PC-9 (cell line): ENCODE results near the gene SCRN2. TPM values are rescaled to one million over a fixed set of nuclear protein-coding genes. Genes with fewer than 3 reads are reported as not detected.
A peak's percentile ranks its signal among the peaks of the same experiment; 100 is the strongest.

Experiments used
- BruUV-seq: library from RNA; stranded (reverse); fragments of 400-500 nt; replicated peaks from 2 replicates; lab custom pipeline; 2021; lab: Mats Ljungman, UMichigan
- CTCF ChIA-PET: fragments of 300-600 bp; sonication (Branson Sonifier 250); formaldehyde crosslinking; loops from one replicate; lab custom pipeline; 2022; ENCODE audit warnings: antibody characterized with exemption; lab: Charles Lee
- POLR2A ChIA-PET: fragments of 300-600 bp; sonication (Branson Sonifier 250); formaldehyde crosslinking; loops from one replicate; lab custom pipeline; 2022; ENCODE audit warnings: antibody characterized with exemption; ENCODE audit not compliant: unreplicated experiment; lab: Charles Lee
- DNase-seq, 2 experiments: peaks; one replicate each; pipeline versions ENCODE4 v3.0.0 to v3.0.0-alpha.2; 2015 to 2022; ENCODE audit warnings: mixed read lengths in 1 of 2
- H2AFZ ChIP-seq: fragments of 200-600 bp; sonication (generic); 2 replicates; pipeline ENCODE4 v1.8.1; 2017; ENCODE audit warnings: antibody characterized with exemption
- H3F3A ChIP-seq: fragments of 200-600 bp; sonication (generic); 2 replicates; pipeline ENCODE4 v1.8.1; 2017; ENCODE audit warnings: antibody characterized with exemption, mild to moderate bottlenecking, low read depth; ENCODE audit not compliant: insufficient read depth
- H3K27ac ChIP-seq: fragments of 200-600 bp; sonication (generic); 2 replicates; pipeline ENCODE4 v1.6.1; 2016; ENCODE audit warnings: mixed run types
- H3K27me3 ChIP-seq: fragments of 200-600 bp; sonication (generic); 2 replicates; pipeline ENCODE4 v1.6.1; 2016; ENCODE audit warnings: low read depth, mixed run types; ENCODE audit not compliant: insufficient read depth
- H3K36me3 ChIP-seq: fragments of 200-600 bp; sonication (generic); 2 replicates; pipeline ENCODE4 v1.6.1; 2016; ENCODE audit warnings: low read depth, mixed run types
- H3K4me1 ChIP-seq: fragments of 200-600 bp; sonication (generic); replicated peaks from 2 replicates; pipeline ENCODE4 v1.6.1; 2016; ENCODE audit warnings: mixed run types; ENCODE audit not compliant: insufficient read depth
- H3K4me2 ChIP-seq: fragments of 200-600 bp; sonication (generic); 2 replicates; pipeline ENCODE4 v1.6.1; 2017; ENCODE audit warnings: mixed run types
- H3K4me3 ChIP-seq: fragments of 200-600 bp; sonication (generic); 2 replicates; pipeline ENCODE4 v1.6.1; 2016; ENCODE audit warnings: mixed run types
- H3K79me2 ChIP-seq: fragments of 200-600 bp; sonication (generic); 2 replicates; pipeline ENCODE4 v1.6.1; 2017; ENCODE audit warnings: low read depth, mixed run types
- H3K9me2 ChIP-seq: fragments of 200-600 bp; sonication (generic); 2 replicates; pipeline ENCODE4 v1.8.1; 2017; ENCODE audit warnings: mild to moderate bottlenecking; ENCODE audit not compliant: insufficient read depth
- H3K9me3 ChIP-seq: fragments of 200-600 bp; sonication (generic); 2 replicates; pipeline ENCODE4 v1.8.1; 2016; ENCODE audit warnings: low read depth; ENCODE audit not compliant: insufficient read depth
- H4K20me1 ChIP-seq: fragments of 200-600 bp; sonication (generic); 2 replicates; pipeline ENCODE4 v1.8.1; 2017; ENCODE audit not compliant: insufficient read depth
- EZH2 ChIP-seq: fragments of 200-600 bp; sonication (generic); IDR thresholded peaks from 2 replicates; pipeline ENCODE4 v1.8.0; 2017; ENCODE audit warnings: antibody characterized with exemption, low read depth
- intact Hi-C: fragments of 100-400 bp; cut with micrococcal nuclease; formaldehyde crosslinking; loops from one replicate; pipeline ENCODE4 v1.10.0; 2022; ENCODE audit not compliant: unreplicated experiment
- total RNA-seq: library from RNA; stranded (reverse); gene quantifications from 2 replicates; pipeline ENCODE4 v1.2.3, GENCODE V29; 2021
- TF ChIP-seq, protein P1 (sequence below): fragments of 200-600 bp; sonication (generic); conservative IDR thresholded peaks from 2 replicates; pipeline ENCODE4 v1.6.1; 2017; ENCODE audit warnings: mixed run types, antibody characterized with exemption, mild to moderate bottlenecking, moderate library complexity

SCRN2 gene
- total RNA-seq, 1 experiment from 2014 or later: 31.7 TPM

DNA sequence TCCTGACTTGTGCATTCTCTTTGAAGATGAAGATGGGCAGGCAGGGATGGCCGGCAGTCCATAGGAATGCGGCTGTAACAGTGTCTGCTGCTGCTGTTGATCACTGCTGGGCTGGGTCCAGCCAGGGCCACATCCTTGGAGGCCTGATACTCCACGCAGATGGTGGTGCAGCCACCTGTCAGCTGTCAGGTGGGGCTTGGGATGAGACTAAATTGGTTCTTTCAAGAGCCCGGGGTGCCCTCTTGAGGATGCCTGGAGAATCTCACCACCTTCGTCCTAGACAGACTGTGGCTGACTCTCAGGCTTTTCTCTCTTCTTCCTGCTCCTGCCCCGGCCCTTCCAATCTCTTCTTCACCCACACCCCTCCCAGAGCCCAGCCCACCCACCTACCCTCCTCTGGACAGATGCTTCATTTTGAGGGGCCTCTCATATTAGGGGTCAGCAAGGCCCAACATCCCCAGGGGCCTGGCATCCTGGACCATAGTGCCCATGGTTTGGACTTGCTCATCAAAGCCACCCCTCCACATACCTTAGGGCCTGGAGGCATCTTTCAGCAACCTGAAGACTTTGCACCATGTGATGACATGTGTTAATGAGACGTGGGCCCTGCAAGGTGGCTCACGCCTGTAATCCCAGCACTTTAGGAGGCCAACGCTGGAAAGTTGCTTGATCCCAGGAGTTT lies 38.6 kb downstream of the SCRN2 start:
- 0 out of 2 replicates have a peak, but pooled peaks cover 2% of the 10 kb centered on the region for H3K27me3 ChIP-seq
- H3K9me2 ChIP-seq: no peaks in the 10 kb centered on the region
- no peak for TF ChIP-seq EZH2
- TF ChIP-seq, protein P1, sequence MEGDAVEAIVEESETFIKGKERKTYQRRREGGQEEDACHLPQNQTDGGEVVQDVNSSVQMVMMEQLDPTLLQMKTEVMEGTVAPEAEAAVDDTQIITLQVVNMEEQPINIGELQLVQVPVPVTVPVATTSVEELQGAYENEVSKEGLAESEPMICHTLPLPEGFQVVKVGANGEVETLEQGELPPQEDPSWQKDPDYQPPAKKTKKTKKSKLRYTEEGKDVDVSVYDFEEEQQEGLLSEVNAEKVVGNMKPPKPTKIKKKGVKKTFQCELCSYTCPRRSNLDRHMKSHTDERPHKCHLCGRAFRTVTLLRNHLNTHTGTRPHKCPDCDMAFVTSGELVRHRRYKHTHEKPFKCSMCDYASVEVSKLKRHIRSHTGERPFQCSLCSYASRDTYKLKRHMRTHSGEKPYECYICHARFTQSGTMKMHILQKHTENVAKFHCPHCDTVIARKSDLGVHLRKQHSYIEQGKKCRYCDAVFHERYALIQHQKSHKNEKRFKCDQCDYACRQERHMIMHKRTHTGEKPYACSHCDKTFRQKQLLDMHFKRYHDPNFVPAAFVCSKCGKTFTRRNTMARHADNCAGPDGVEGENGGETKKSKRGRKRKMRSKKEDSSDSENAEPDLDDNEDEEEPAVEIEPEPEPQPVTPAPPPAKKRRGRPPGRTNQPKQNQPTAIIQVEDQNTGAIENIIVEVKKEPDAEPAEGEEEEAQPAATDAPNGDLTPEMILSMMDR: peak; percentile 84
- ChIA-PET CTCF (interaction anchor here (0.6 to 0.7 kb wide), 2 partner anchors 168 to 926 kb away, joined by 3 to 4 read pairs; partner anchors contain the start of gene CDK5RAP3), POLR2A (interaction anchor here (0.7 kb wide), 1 partner anchor 17 kb away, joined by 3 read pairs; no protein-coding TSS in a partner anchor)
- H3K4me3 ChIP-seq: no peak overlapping the region
- no peaks in the 10 kb centered on the region for H3K4me1 ChIP-seq
- H4K20me1 ChIP-seq: no peaks in the 10 kb centered on the region
- H3K79me2 ChIP-seq: no peaks in the 10 kb centered on the region
- peaks cover 11% of the 10 kb centered on the region; the same call in 1 of the 2 replicates for H3F3A ChIP-seq
- no TSS peak for BruUV-seq
- no peaks in the 10 kb centered on the region for H3K9me3 ChIP-seq
- no peak overlapping the region for H3K27ac ChIP-seq
- peak; percentile 48 to 62 for DNase-seq
- H3K4me2 ChIP-seq: no peak overlapping the region
- H2AFZ ChIP-seq: no peak overlapping the region
- intact Hi-C loops: loop anchor here (5.0 kb wide), 1 partner anchor 860 kb away; no protein-coding TSS in a partner anchor
- H3K36me3 ChIP-seq: peaks cover 5% of the 10 kb centered on the region; the same call in 1 of the 2 replicates

DNA sequence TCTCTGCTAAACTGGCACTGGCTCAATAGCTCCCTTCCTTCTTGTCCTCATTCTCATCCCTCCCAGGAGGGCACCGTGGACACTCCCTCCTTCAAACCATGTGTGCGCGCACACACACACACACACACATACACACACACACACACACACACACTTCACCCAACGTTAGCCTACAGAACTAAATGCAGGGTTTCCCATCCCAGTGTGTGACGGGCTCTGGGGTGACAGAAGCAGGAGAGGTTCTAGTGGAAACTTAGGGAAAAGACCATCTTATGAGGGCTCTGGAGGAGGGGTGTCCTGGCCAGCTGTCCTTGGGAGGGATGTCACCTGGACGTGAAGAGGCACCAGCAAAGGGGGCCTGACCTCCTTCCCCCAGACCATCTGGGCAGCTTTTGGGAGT lies 39.2 kb downstream of the SCRN2 start:
- intact Hi-C loops: loop anchor here (5.0 kb wide), 1 partner anchor 860 kb away; no protein-coding TSS in a partner anchor
- Histone ChIP-seq H3K27ac (no peak overlapping the region), H3K4me1 (no peaks in the 10 kb centered on the region), H2AFZ (no peak overlapping the region), H4K20me1 (no peaks in the 10 kb centered on the region), H3K79me2 (no peaks in the 10 kb centered on the region), H3K36me3 (no peaks in the 10 kb centered on the region), H3K4me3 (no peak overlapping the region), H3K27me3 (0 out of 2 replicates have a peak, but pooled peaks cover 8% of the 10 kb centered on the region), H3K4me2 (no peak overlapping the region), H3F3A (peaks cover 6% of the 10 kb centered on the region; the same call in 1 of the 2 replicates), H3K9me2 (no peaks in the 10 kb centered on the region), H3K9me3 (no peaks in the 10 kb centered on the region)
- CTCF ChIA-PET: interaction anchor here (0.6 to 0.7 kb wide), 2 partner anchors 169 to 187 kb away, joined by 4 read pairs; partner anchors contain the start of gene CDK5RAP3
- BruUV-seq: no TSS peak
- DNase-seq: no peak
- TF ChIP-seq, protein P1: no peak
- TF ChIP-seq EZH2: no peak
- POLR2A ChIA-PET: no interaction called here

DNA sequence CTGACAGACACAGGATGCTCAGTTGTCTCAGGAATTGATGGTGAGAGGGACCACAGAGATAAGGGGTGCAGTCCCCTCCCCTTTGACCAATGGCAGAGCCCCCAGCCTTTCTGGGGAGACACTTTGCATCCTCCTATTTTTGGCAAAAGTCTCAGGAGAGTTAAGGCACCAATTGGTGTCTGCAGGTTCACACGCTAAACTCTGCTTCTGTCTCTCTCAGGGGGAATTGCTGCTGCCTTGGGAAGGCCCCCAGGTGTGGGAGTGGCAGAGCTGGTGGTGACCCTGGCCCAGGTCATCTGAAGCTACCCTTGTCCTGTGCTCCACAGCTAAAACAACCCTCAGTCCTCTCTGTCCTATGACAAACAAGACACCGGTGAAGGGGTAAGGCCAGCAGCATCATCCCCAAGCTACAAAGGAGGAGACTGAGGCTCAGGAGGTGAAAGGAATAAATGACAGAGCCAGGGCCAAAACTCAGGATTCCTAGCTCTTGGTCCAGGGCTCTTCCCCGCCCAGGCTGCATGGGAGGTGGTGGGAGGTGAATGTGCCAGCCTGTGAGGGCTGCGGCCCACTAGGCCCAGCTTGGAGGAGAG lies 39.8 kb downstream of the SCRN2 start:
- TF ChIP-seq, protein P1: no peak
- no peak for TF ChIP-seq EZH2
- Histone ChIP-seq H3K79me2 (no peaks in the 10 kb centered on the region), H2AFZ (no peak overlapping the region), H3K36me3 (no peaks in the 10 kb centered on the region), H3K4me3 (no peak overlapping the region), H3K4me2 (no peak overlapping the region), H3K9me2 (no peaks in the 10 kb centered on the region), H4K20me1 (no peaks in the 10 kb centered on the region), H3K27me3 (peaks cover 12% of the 10 kb centered on the region), H3K27ac (no peak overlapping the region), H3F3A (0 out of 2 replicates have a peak, but pooled peaks cover 3% of the 10 kb centered on the region), H3K4me1 (no peaks in the 10 kb centered on the region), H3K9me3 (no peaks in the 10 kb centered on the region)
- intact Hi-C loops: loop anchor here (5.0 kb wide), 1 partner anchor 859 kb away; no protein-coding TSS in a partner anchor
- no peak for DNase-seq
- ChIA-PET POLR2A (no interaction called here), CTCF (interaction anchor here (0.7 kb wide), 1 partner anchor 188 kb away, joined by 4 read pairs; no protein-coding TSS in a partner anchor)
- BruUV-seq: no TSS peak
